H9 (cell line): Measurements from ENCODE around the gene NIN. TPM values are rescaled to one million over a fixed set of nuclear protein-coding genes. Genes with fewer than 3 reads are reported as not detected.

Experiments used
- DNase-seq: peaks from one replicate; pipeline ENCODE4 v3.0.0-alpha.2; 2017
- H2AFZ ChIP-seq: one replicate; pipeline ENCODE4 v1.6.1; 2013; ENCODE audit warnings: mild to moderate bottlenecking, low read length, control low read depth, moderate library complexity
- H2AK5ac ChIP-seq: 2 replicates; pipeline ENCODE4 v1.6.1; 2013; ENCODE audit warnings: low read length, control low read depth, mixed read lengths; ENCODE audit not compliant: insufficient read length
- H2BK120ac ChIP-seq: one replicate; pipeline ENCODE4 v1.6.1; 2013; ENCODE audit warnings: low read depth, mild to moderate bottlenecking, low read length, control low read depth, inconsistent platforms; ENCODE audit not compliant: poor library complexity, severe bottlenecking
- H2BK12ac ChIP-seq: 2 replicates; pipeline ENCODE4 v1.6.1; 2013; ENCODE audit warnings: low read length, control low read depth, mixed read lengths, low read depth; ENCODE audit not compliant: insufficient read length
- H2BK15ac ChIP-seq: 2 replicates; pipeline ENCODE4 v1.6.1; 2013; ENCODE audit warnings: low read depth, low read length, control low read depth
- H2BK20ac ChIP-seq: one replicate; pipeline ENCODE4 v1.6.1; 2013; ENCODE audit warnings: low read depth, mild to moderate bottlenecking, low read length, control low read depth, inconsistent platforms; ENCODE audit not compliant: poor library complexity, severe bottlenecking
- H2BK5ac ChIP-seq: 2 replicates; pipeline ENCODE4 v1.6.1; 2013; ENCODE audit warnings: low read length, control low read depth, mixed read lengths; ENCODE audit not compliant: insufficient read length
- H3K14ac ChIP-seq: 2 replicates; pipeline ENCODE4 v1.6.1; 2013; ENCODE audit warnings: low read length, control low read depth; ENCODE audit not compliant: insufficient read depth
- H3K18ac ChIP-seq: 2 replicates; pipeline ENCODE4 v1.6.1; 2013; ENCODE audit warnings: low read depth, mild to moderate bottlenecking, mixed read lengths, low read length, control low read depth; ENCODE audit not compliant: insufficient read length
- H3K23ac ChIP-seq: 2 replicates; pipeline ENCODE4 v1.6.1; 2013; ENCODE audit warnings: low read length, control low read depth, mixed read lengths, low read depth; ENCODE audit not compliant: insufficient read length
- H3K23me2 ChIP-seq: 2 replicates; pipeline ENCODE4 v1.6.1; 2013; ENCODE audit warnings: low read depth, mild to moderate bottlenecking, mixed read lengths, low read length, control low read depth; ENCODE audit not compliant: insufficient read length, poor library complexity, severe bottlenecking
- H3K27ac ChIP-seq: 2 replicates; pipeline ENCODE4 v1.5.1; 2013; ENCODE audit warnings: low read length, control low read depth, mixed read lengths, low read depth; ENCODE audit not compliant: insufficient read length
- H3K27me3 ChIP-seq: 2 replicates; pipeline ENCODE4 v1.6.1; 2013; ENCODE audit warnings: low read length, control low read depth, inconsistent platforms; ENCODE audit not compliant: insufficient read depth
- H3K4ac ChIP-seq: 2 replicates; pipeline ENCODE4 v1.6.1; 2013; ENCODE audit warnings: low read depth, mild to moderate bottlenecking, control low read depth, inconsistent platforms, low read length, moderate library complexity
- H3K4me1 ChIP-seq: 2 replicates; pipeline ENCODE4 v1.6.1; 2013; ENCODE audit warnings: low read length, control low read depth, inconsistent platforms; ENCODE audit not compliant: insufficient read depth
- H3K4me2 ChIP-seq: 2 replicates; pipeline ENCODE4 v1.6.1; 2013; ENCODE audit warnings: low read length, control low read depth, mixed read lengths; ENCODE audit not compliant: insufficient read length, insufficient read depth
- H3K56ac ChIP-seq: 2 replicates; pipeline ENCODE4 v1.6.1; 2013; ENCODE audit warnings: low read depth, mild to moderate bottlenecking, mixed read lengths, low read length, control low read depth; ENCODE audit not compliant: insufficient read length
- H3K79me1 ChIP-seq: 2 replicates; pipeline ENCODE4 v1.6.1; 2013; ENCODE audit warnings: low read depth, mild to moderate bottlenecking, moderate library complexity, low read length, control low read depth, inconsistent platforms; ENCODE audit not compliant: insufficient read depth, poor library complexity, severe bottlenecking
- H3K79me2 ChIP-seq: 2 replicates; pipeline ENCODE4 v1.6.1; 2013; ENCODE audit warnings: low read length, control low read depth, inconsistent platforms; ENCODE audit not compliant: insufficient read depth
- H3K9ac ChIP-seq: 2 replicates; pipeline ENCODE4 v1.6.1; 2013; ENCODE audit warnings: low read length, control low read depth, mixed read lengths; ENCODE audit not compliant: insufficient read length; ENCODE audit errors: extremely low read depth
- H3K9me3 ChIP-seq: one replicate; pipeline ENCODE4 v1.6.1; 2013; ENCODE audit warnings: low read depth, low read length, inconsistent platforms; ENCODE audit not compliant: control insufficient read depth
- H3T11ph ChIP-seq: one replicate; pipeline ENCODE4 v1.6.1; 2013; ENCODE audit warnings: mild to moderate bottlenecking, low read length, control low read depth, inconsistent platforms
- H4K20me1 ChIP-seq: one replicate; pipeline ENCODE4 v1.6.1; 2013; ENCODE audit not compliant: control insufficient read depth, insufficient read length, insufficient read depth
- H4K5ac ChIP-seq: 2 replicates; pipeline ENCODE4 v1.6.1; 2013; ENCODE audit warnings: low read depth, mild to moderate bottlenecking, mixed read lengths, low read length, control low read depth; ENCODE audit not compliant: insufficient read length
- H4K8ac ChIP-seq: replicated peaks from 2 replicates; pipeline ENCODE4 v1.6.1; 2013; ENCODE audit warnings: low read length, control low read depth, mixed read lengths, low read depth; ENCODE audit not compliant: insufficient read length
- H4K91ac ChIP-seq: 2 replicates; pipeline ENCODE4 v1.6.1; 2013; ENCODE audit warnings: low read depth, mild to moderate bottlenecking, moderate library complexity, mixed read lengths, low read length, control low read depth; ENCODE audit not compliant: insufficient read length
- H3K27ac Mint-ChIP-seq, 3 experiments: 2 replicates in 2 of 3; 3 replicates in 1 of 3; pipeline ENCODE4 v1.8.0; 2020 to 2021; ENCODE audit warnings: mixed read lengths in 3 of 3, mild to moderate bottlenecking in 1 of 3, moderate library complexity in 1 of 3
- H3K27me3 Mint-ChIP-seq: 2 replicates; pipeline ENCODE4 v1.8.0; 2021; ENCODE audit warnings: low read depth, mild to moderate bottlenecking, moderate library complexity, mixed read lengths
- H3K36me3 Mint-ChIP-seq, 3 experiments: 2 replicates in 2 of 3; 3 replicates in 1 of 3; pipeline ENCODE4 v1.8.0; 2020 to 2021; ENCODE audit warnings: low read depth in 3 of 3, mixed read lengths in 3 of 3; ENCODE audit not compliant: insufficient read depth in 1 of 3
- H3K4me1 Mint-ChIP-seq, 2 experiments: 2 replicates each; pipeline ENCODE4 v1.8.0; 2020; ENCODE audit warnings: mixed read lengths in 2 of 2
- H3K4me3 Mint-ChIP-seq, 2 experiments: 2 replicates in 1 of 2; 3 replicates in 1 of 2; pipeline ENCODE4 v1.8.0; 2020 to 2021; ENCODE audit warnings: mild to moderate bottlenecking in 2 of 2, mixed read lengths in 2 of 2, moderate library complexity in 1 of 2
- H3K9me3 Mint-ChIP-seq, 2 experiments: 2 replicates in 1 of 2; 3 replicates in 1 of 2; pipeline ENCODE4 v1.8.0; 2020; ENCODE audit warnings: mild to moderate bottlenecking in 2 of 2, mixed read lengths in 2 of 2, moderate library complexity in 1 of 2
- WGBS: extraction: QIAGEN DNeasy Blood & Tissue Kit; methylation state at CpG from one replicate; pipeline ENCODE4 v1.1.7; 2013; ENCODE audit warnings: missing lambda C conversion rate, low lambda C conversion rate, mixed read lengths; ENCODE audit not compliant: insufficient read length; ENCODE audit errors: extremely low coverage; 5-methylcytosine and 5-hydroxymethylcytosine counted together
- total RNA-seq: library from RNA; stranded (reverse); gene quantifications from 2 replicates; pipeline ENCODE4 v1.2.1, GENCODE V29; 2021
- TF ChIP-seq, protein P1 (sequence below): fragments of 200-600 bp; sonication (generic); conservative IDR thresholded peaks from 3 replicates; pipeline ENCODE4 v1.8.0; 2021; ENCODE audit warnings: antibody characterized with exemption, mild to moderate bottlenecking

The NIN gene
- total RNA-seq, 1 experiment from 2014 or later = 18.4 TPM

DNA sequence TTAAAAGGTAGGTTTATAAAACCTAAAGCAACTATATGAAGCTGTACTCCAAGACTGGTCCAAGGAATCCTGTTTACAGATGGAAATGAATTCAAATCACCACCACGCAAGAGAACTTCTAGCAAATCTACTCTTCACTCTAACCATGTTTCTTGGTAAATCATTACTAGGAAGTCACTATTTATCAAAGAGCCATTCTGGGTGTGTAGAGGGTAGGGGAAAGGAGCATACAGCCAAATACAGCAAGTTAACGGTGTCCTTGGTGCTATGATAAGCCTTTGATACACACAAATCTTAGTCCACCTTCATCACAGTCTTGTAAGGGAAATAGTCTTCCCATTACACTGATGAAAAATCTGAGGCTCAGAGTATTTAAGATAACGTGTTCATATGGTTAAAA, 16.8 kb downstream of the NIN start:
- H3K14ac ChIP-seq = no peak overlapping the region
- H2BK120ac ChIP-seq = no peak overlapping the region
- Mint-ChIP-seq H3K27me3 (peaks cover 2% of the 10 kb centered on the region; the same call in 1 of the 2 replicates), H3K4me3 (no peak overlapping the region), H3K36me3 (peaks cover 13 to 17% (median 15%) of the 10 kb centered on the region in 3 experiments), H3K9me3 (peaks cover 6 to 14% of the 10 kb centered on the region in 2 experiments), H3K4me1 (peaks cover 24 to 26% of the 10 kb centered on the region in 2 experiments), H3K27ac (no peak overlapping the region)
- no peak overlapping the region for H3K56ac ChIP-seq
- no peak overlapping the region for H3K18ac ChIP-seq
- H3K4me2 ChIP-seq = no peak overlapping the region
- H2AK5ac ChIP-seq = no peak overlapping the region
- no peak overlapping the region for H3T11ph ChIP-seq
- peaks cover 6% of the 10 kb centered on the region; the same call in 1 of the 2 replicates for H3K4me1 ChIP-seq
- H3K9ac ChIP-seq = no peak overlapping the region
- H3K79me2 ChIP-seq = no peaks in the 10 kb centered on the region
- H2AFZ ChIP-seq = no peak overlapping the region
- DNase-seq = no peak
- H3K79me1 ChIP-seq = peaks cover 3% of the 10 kb centered on the region
- no peak overlapping the region for H3K4ac ChIP-seq
- no peak overlapping the region for H3K27ac ChIP-seq
- no peaks in the 10 kb centered on the region for H4K20me1 ChIP-seq
- no peaks in the 10 kb centered on the region for H3K9me3 ChIP-seq
- no CpG with 5 or more reads among the region's 3 CpGs for WGBS
- no peak overlapping the region for H4K8ac ChIP-seq
- H2BK12ac ChIP-seq = no peak overlapping the region
- H2BK5ac ChIP-seq = no peak overlapping the region
- TF ChIP-seq, protein P1, sequence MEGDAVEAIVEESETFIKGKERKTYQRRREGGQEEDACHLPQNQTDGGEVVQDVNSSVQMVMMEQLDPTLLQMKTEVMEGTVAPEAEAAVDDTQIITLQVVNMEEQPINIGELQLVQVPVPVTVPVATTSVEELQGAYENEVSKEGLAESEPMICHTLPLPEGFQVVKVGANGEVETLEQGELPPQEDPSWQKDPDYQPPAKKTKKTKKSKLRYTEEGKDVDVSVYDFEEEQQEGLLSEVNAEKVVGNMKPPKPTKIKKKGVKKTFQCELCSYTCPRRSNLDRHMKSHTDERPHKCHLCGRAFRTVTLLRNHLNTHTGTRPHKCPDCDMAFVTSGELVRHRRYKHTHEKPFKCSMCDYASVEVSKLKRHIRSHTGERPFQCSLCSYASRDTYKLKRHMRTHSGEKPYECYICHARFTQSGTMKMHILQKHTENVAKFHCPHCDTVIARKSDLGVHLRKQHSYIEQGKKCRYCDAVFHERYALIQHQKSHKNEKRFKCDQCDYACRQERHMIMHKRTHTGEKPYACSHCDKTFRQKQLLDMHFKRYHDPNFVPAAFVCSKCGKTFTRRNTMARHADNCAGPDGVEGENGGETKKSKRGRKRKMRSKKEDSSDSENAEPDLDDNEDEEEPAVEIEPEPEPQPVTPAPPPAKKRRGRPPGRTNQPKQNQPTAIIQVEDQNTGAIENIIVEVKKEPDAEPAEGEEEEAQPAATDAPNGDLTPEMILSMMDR = no peak
- H2BK15ac ChIP-seq = no peak overlapping the region
- no peak overlapping the region for H2BK20ac ChIP-seq
- H4K5ac ChIP-seq = no peak overlapping the region
- H3K23ac ChIP-seq = no peak overlapping the region
- no peaks in the 10 kb centered on the region for H3K23me2 ChIP-seq
- no peak overlapping the region for H4K91ac ChIP-seq
- H3K27me3 ChIP-seq = no peaks in the 10 kb centered on the region
